Stimulated activated CD4-positive, alpha-beta T cell treated with anti-CD3 and anti-CD28 coated beads, Interleukin-12 subunit alpha, Interleukin-12 subunit beta, amount 100 ng/mL, for 48 hours (primary cell): ENCODE data around the gene FUT3.
"Not testable (repeated sequence)": the region's sequence is repeated elsewhere in the genome, so short reads cannot be mapped to it uniquely, and the experiment has no call there.

Experiments
- DNase-seq, 3 donors: peaks; one replicate each; pipeline ENCODE4 v3.0.0-alpha.2; 2020; ENCODE audit warnings: low read depth in 2 of 3, low spot score in 1 of 3

The FUT3 gene

GRCh38 chr19:5850189-5850588 is 1.1 kb downstream of the FUT3 start:
- DNase-seq, result no peak

GRCh38 chr19:5848621-5849020 is 2.6 kb downstream of the FUT3 start:
- not testable (repeated sequence) for DNase-seq

- DNase-seq, result not testable (repeated sequence)
These were observed 3.4 kb downstream of the FUT3 start for GRCh38 chr19:5847846-5848245.

- no peak for DNase-seq
These were observed 6.5 kb downstream of the FUT3 start for GRCh38 chr19:5844456-5845433.

GRCh38 chr19:5843295-5843927 is 7.8 kb downstream of the FUT3 start:
- no peak for DNase-seq

- not testable (repeated sequence) for DNase-seq
These were observed 9.5 kb downstream of the FUT3 start for GRCh38 chr19:5841735-5842111.

GRCh38 chr19:5839065-5840017 is 11.9 kb downstream of the FUT3 start, which contains the start of gene FUT6:
TSS of gene FUT6 (minus strand) at chr19:5839702. CDS start at chr19:5832567, 7,135 bp downstream.
- DNase-seq, result no peak

- no peak for DNase-seq
These were observed 12.7 kb downstream of the FUT3 start for GRCh38 chr19:5838353-5839064.

- DNase-seq, result no peak
These were observed 13.4 kb downstream of the FUT3 start for GRCh38 chr19:5837761-5838352.

- no peak for DNase-seq
These were observed 18.6 kb downstream of the FUT3 start for GRCh38 chr19:5832527-5833216.

GRCh38 chr19:5832061-5832460 is 19.2 kb downstream of the FUT3 start:
- no peak for DNase-seq

- DNase-seq, result no peak
These were observed 20.1 kb downstream of the FUT3 start for GRCh38 chr19:5831159-5831558.

GRCh38 chr19:5829567-5830310 is 21.5 kb downstream of the FUT3 start:
- DNase-seq, result no peak

GRCh38 chr19:5828661-5829566 is 22.3 kb downstream of the FUT3 start:
- DNase-seq, result peak in 2 of 3 donors; percentile 14 to 21

GRCh38 chr19:5827891-5828660 is 23.2 kb downstream of the FUT3 start:
- DNase-seq, result peak; percentile 92 to 97 (median 92)

- no peak for DNase-seq
These were observed 23.8 kb downstream of the FUT3 start for GRCh38 chr19:5827342-5827890.
